ENCODE measurements around the gene ATP5F1E. TPM values are rescaled to one million over a fixed set of nuclear protein-coding genes. Genes with fewer than 3 reads are reported as not detected.

The ATP5F1E gene
- total RNA-seq, 2 donors from 2014 or later, result 41.3 to 42.0 TPM

DNA sequence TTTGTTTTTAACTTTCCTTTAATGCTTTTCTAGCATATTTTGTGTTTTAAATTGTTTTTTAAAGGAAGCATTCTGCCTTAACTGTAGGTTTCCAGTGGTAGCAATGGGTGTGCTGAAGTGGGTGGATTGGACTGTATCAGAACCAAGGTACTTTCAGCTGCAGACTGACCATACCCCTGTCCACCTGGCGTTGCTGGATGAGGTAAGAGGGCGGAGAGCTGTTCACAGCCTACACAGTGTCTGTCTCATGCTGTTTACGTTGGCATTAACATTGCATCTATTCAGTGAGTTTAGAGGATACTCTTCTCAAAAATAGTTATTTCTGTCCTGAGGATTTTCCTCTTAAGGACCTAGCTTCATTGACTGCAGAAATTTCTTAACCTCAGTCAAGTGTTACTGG lies 39.2 kb downstream of the ATP5F1E start:
- H3K27me3 ChIP-seq, result no peaks in the 10 kb centered on the region
- H3K36me3 ChIP-seq, result peaks cover 99% of the 10 kb centered on the region
- no peak for DNase-seq (ENCODE audit: low spot score)
- no peak overlapping the region for H3K4me3 ChIP-seq
- no peak overlapping the region for H3K27ac ChIP-seq
- H3K4me1 ChIP-seq, result peaks cover 0 to 7% of the 10 kb centered on the region in 2 donors
- H3K9me3 ChIP-seq, result no peaks in the 10 kb centered on the region
- TF ChIP-seq CTCF (IDR thresholded peaks at IDR 0.05), result no peak

DNA sequence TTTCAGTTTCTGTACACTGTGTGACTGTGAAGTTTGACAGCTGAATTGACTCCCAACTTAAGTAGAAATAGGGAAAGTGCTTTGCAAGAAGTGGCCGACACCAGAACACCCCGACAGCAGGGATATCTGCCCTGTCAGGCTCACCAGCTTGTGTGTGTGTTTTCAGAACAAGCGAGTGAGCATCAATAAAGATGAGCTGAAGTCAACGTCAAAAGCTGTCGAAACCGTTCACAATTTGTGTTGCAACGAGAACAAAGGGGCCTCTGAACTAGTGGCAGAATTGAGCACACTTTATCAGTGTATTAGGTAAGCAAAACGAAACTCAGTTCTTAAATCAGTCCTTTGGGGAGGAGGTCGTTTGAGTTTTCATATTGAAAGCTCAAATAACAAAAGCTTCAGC lies 40.4 kb downstream of the ATP5F1E start:
- Histone ChIP-seq H3K4me1 (peaks cover 0 to 13% of the 10 kb centered on the region in 2 donors), H3K27ac (no peak overlapping the region), H3K9me3 (no peaks in the 10 kb centered on the region), H3K27me3 (no peaks in the 10 kb centered on the region), H3K4me3 (no peak overlapping the region), H3K36me3 (peaks cover 99% of the 10 kb centered on the region)
- no peak for DNase-seq (ENCODE audit: low spot score)
- no peak for TF ChIP-seq CTCF (IDR thresholded peaks at IDR 0.05)

- no peak for TF ChIP-seq CTCF (IDR thresholded peaks at IDR 0.05)
- peaks cover 0 to 19% of the 10 kb centered on the region in 2 donors for H3K4me1 ChIP-seq
- H3K36me3 ChIP-seq, result peaks cover 95% of the 10 kb centered on the region
- no peaks in the 10 kb centered on the region for H3K9me3 ChIP-seq
- no peaks in the 10 kb centered on the region for H3K27me3 ChIP-seq
- no peak overlapping the region for H3K4me3 ChIP-seq
- no peak overlapping the region for H3K27ac ChIP-seq
- DNase-seq (ENCODE audit: low spot score), result no peak
Measured at GRCh38 chr20:58990651-58991445, 41.3 kb downstream of the ATP5F1E start.

- H3K27ac ChIP-seq, result no peak overlapping the region
- DNase-seq (ENCODE audit: low spot score), result no peak
- H3K9me3 ChIP-seq, result no peaks in the 10 kb centered on the region
- H3K27me3 ChIP-seq, result no peaks in the 10 kb centered on the region
- H3K4me1 ChIP-seq, result peaks cover 0 to 27% of the 10 kb centered on the region in 2 donors
- no peak overlapping the region for H3K4me3 ChIP-seq
- TF ChIP-seq CTCF (IDR thresholded peaks at IDR 0.05), result no peak
- peaks cover 79% of the 10 kb centered on the region for H3K36me3 ChIP-seq
Measured at GRCh38 chr20:58989196-58989595, 42.9 kb downstream of the ATP5F1E start.

GRCh38 chr20:58988565-58988882 lies 43.6 kb downstream of the ATP5F1E start:
- H3K4me1 ChIP-seq, result peaks cover 0 to 32% of the 10 kb centered on the region in 2 donors
- no peaks in the 10 kb centered on the region for H3K27me3 ChIP-seq
- no peaks in the 10 kb centered on the region for H3K9me3 ChIP-seq
- H3K36me3 ChIP-seq, result peaks cover 72% of the 10 kb centered on the region
- no peak overlapping the region for H3K4me3 ChIP-seq
- no peak overlapping the region for H3K27ac ChIP-seq
- TF ChIP-seq CTCF (IDR thresholded peaks at IDR 0.05), result no peak
- DNase-seq (ENCODE audit: low spot score), result no peak
